Neural cell (in vitro differentiated cells): ENCODE results near the gene IGSF23. TPM values are rescaled to one million over a fixed set of nuclear protein-coding genes. Genes with fewer than 3 reads are reported as not detected.

Source experiments
- H2AFZ ChIP-seq: fragments of 200-600, 300-800 bp; sonication (generic), shearing (Covaris generic); 2 replicates; pipeline ENCODE4 v1.6.0; 2014; ENCODE audit warnings: low read depth, mild to moderate bottlenecking, antibody characterized with exemption, low read length, moderate library complexity
- H3F3A ChIP-seq: fragments of 200-600 bp; shearing (Covaris generic); 2 replicates; pipeline ENCODE4 v1.6.1; 2016; ENCODE audit warnings: mild to moderate bottlenecking, moderate library complexity, mixed read lengths, antibody characterized with exemption, low read length; ENCODE audit not compliant: insufficient read depth, poor library complexity, severe bottlenecking
- H3K27ac ChIP-seq: fragments of 200-600, 300-800 bp; sonication (generic), shearing (Covaris generic); 2 replicates; pipeline ENCODE4 v1.5.1; 2014; ENCODE audit warnings: mild to moderate bottlenecking, low read length, moderate library complexity
- H3K27me3 ChIP-seq: fragments of 300-800, 200-600 bp; sonication (generic), shearing (Covaris generic); 2 replicates; pipeline ENCODE4 v1.6.0; 2014; ENCODE audit warnings: mild to moderate bottlenecking, low read depth, low read length, moderate library complexity; ENCODE audit not compliant: insufficient read depth
- H3K36me3 ChIP-seq: fragments of 300-800, 200-600 bp; sonication (generic), shearing (Covaris generic); 2 replicates; pipeline ENCODE4 v1.5.1; 2014; ENCODE audit warnings: mild to moderate bottlenecking, antibody characterized with exemption, low read length, moderate library complexity; ENCODE audit not compliant: insufficient read depth
- H3K4me2 ChIP-seq: fragments of 300-800, 200-600 bp; sonication (generic), shearing (Covaris generic); 2 replicates; pipeline ENCODE4 v1.6.0; 2014; ENCODE audit warnings: mild to moderate bottlenecking, low read length
- H3K4me3 ChIP-seq: fragments of 300-800, 200-600 bp; sonication (generic), shearing (Covaris generic); 2 replicates; pipeline ENCODE4 v1.5.1; 2014; ENCODE audit warnings: mild to moderate bottlenecking, low read length, moderate library complexity
- H3K79me2 ChIP-seq: fragments of 200-600 bp; shearing (Covaris generic); replicated peaks from 2 replicates; pipeline ENCODE4 v1.6.0; 2014; ENCODE audit warnings: mild to moderate bottlenecking, low read length, moderate library complexity; ENCODE audit not compliant: insufficient read depth
- H3K9ac ChIP-seq: fragments of 300-800, 200-600 bp; sonication (generic), shearing (Covaris generic); 2 replicates; pipeline ENCODE4 v1.6.1; 2016; ENCODE audit warnings: mild to moderate bottlenecking, low read length, mixed read lengths
- H3K9me2 ChIP-seq: fragments of 200-600 bp; shearing (Covaris generic); 2 replicates; pipeline ENCODE4 v1.6.1; 2016; ENCODE audit warnings: mild to moderate bottlenecking, low read length, mixed read lengths; ENCODE audit not compliant: insufficient read depth
- H3K9me3 ChIP-seq: fragments of 200-600, 300-800 bp; sonication (generic), shearing (Covaris generic); 2 replicates; pipeline ENCODE4 v1.6.1; 2016; ENCODE audit warnings: mild to moderate bottlenecking, mixed run types, low read length, moderate library complexity, mixed read lengths
- H4K20me1 ChIP-seq: fragments of 200-600 bp; shearing (Covaris generic); 2 replicates; pipeline ENCODE4 v1.6.1; 2016; ENCODE audit warnings: mild to moderate bottlenecking, mixed run types; ENCODE audit not compliant: insufficient read depth
- EP300 ChIP-seq: fragments of 450-650 bp; conservative IDR thresholded peaks from 2 replicates; pipeline ENCODE4 v1.6.1; 2014; ENCODE audit warnings: antibody characterized with exemption, mild to moderate bottlenecking, moderate library complexity; ENCODE audit not compliant: poor library complexity, severe bottlenecking
- EZH2 ChIP-seq: fragments of 200-600, 300-800 bp; shearing (Covaris generic), sonication (generic); IDR thresholded peaks from 2 replicates; pipeline ENCODE4 v1.6.1; 2014; ENCODE audit warnings: antibody characterized with exemption, low read length, borderline replicate concordance, mild to moderate bottlenecking; ENCODE audit not compliant: insufficient read depth, poor library complexity, severe bottlenecking
- MXI1 ChIP-seq: fragments of 450-650 bp; conservative IDR thresholded peaks from 2 replicates; pipeline ENCODE4 v1.6.1; 2014; ENCODE audit warnings: antibody characterized with exemption, mild to moderate bottlenecking; ENCODE audit not compliant: poor library complexity, severe bottlenecking
- POLR2AphosphoS5 ChIP-seq: IDR thresholded peaks from 2 replicates; pipeline ENCODE4 v1.6.1; 2012
- RAD21 ChIP-seq: fragments of 450-650 bp; conservative IDR thresholded peaks from 2 replicates; pipeline ENCODE4 v1.6.1; 2014; ENCODE audit warnings: antibody characterized with exemption, mild to moderate bottlenecking, moderate library complexity
- SMC3 ChIP-seq: fragments of 450-650 bp; conservative IDR thresholded peaks from 2 replicates; pipeline ENCODE4 v1.6.1; 2014; ENCODE audit warnings: antibody characterized with exemption, mild to moderate bottlenecking, moderate library complexity; ENCODE audit not compliant: poor library complexity
- TAF1 ChIP-seq: IDR thresholded peaks from 2 replicates; pipeline ENCODE4 v1.6.1; 2012; ENCODE audit warnings: low read depth
- polyA plus RNA-seq: library from polyadenylated mRNA; depleted of rRNA; stranded (reverse); fragments of >200 nt; gene quantifications from 2 replicates; pipeline ENCODE4 v1.2.3, GENCODE V29; 2014
- TF ChIP-seq, protein P1 (sequence below): IDR thresholded peaks from 2 replicates; pipeline ENCODE4 v1.6.1; 2012; ENCODE audit warnings: borderline replicate concordance
- TF ChIP-seq, protein P2 (sequence below): fragments of 450-650 bp; IDR thresholded peaks from 2 replicates; pipeline ENCODE4 v1.5.1; 2014; ENCODE audit warnings: antibody characterized with exemption, mild to moderate bottlenecking, moderate library complexity; ENCODE audit not compliant: poor library complexity, severe bottlenecking

IGSF23 gene
- polyA plus RNA-seq, 1 donor from 2014 or later, result not detected

DNA sequence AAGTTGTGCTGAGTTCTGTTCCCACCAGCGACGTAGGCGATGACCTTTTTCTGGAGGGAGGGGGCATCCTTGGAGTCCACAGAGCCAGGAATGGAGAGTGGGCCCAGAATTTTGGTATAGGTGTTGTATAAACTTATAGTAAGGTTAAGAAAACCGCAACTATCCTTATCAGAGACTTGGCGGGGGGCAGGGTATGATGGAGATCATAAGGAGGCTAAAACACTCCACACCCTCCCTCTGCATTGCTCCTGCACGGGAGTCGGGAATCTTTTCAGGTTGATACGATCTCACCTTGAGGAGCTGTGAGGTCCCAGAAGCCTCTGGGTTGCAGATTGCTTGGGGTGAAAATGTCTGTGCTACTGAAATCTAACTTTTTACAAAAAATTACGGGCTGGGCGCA is 51.6 kb downstream of the IGSF23 start:
- Histone ChIP-seq H3K4me2 (no peak overlapping the region), H3K79me2 (no peaks in the 10 kb centered on the region), H3K9me2 (no peaks in the 10 kb centered on the region), H3K9me3 (no peaks in the 10 kb centered on the region), H4K20me1 (no peaks in the 10 kb centered on the region), H3K9ac (no peak overlapping the region), H2AFZ (no peak overlapping the region), H3K4me3 (no peak overlapping the region), H3F3A (no peaks in the 10 kb centered on the region), H3K27ac (no peak overlapping the region), H3K27me3 (no peaks in the 10 kb centered on the region), H3K36me3 (no peaks in the 10 kb centered on the region)
- TF ChIP-seq, protein P1, sequence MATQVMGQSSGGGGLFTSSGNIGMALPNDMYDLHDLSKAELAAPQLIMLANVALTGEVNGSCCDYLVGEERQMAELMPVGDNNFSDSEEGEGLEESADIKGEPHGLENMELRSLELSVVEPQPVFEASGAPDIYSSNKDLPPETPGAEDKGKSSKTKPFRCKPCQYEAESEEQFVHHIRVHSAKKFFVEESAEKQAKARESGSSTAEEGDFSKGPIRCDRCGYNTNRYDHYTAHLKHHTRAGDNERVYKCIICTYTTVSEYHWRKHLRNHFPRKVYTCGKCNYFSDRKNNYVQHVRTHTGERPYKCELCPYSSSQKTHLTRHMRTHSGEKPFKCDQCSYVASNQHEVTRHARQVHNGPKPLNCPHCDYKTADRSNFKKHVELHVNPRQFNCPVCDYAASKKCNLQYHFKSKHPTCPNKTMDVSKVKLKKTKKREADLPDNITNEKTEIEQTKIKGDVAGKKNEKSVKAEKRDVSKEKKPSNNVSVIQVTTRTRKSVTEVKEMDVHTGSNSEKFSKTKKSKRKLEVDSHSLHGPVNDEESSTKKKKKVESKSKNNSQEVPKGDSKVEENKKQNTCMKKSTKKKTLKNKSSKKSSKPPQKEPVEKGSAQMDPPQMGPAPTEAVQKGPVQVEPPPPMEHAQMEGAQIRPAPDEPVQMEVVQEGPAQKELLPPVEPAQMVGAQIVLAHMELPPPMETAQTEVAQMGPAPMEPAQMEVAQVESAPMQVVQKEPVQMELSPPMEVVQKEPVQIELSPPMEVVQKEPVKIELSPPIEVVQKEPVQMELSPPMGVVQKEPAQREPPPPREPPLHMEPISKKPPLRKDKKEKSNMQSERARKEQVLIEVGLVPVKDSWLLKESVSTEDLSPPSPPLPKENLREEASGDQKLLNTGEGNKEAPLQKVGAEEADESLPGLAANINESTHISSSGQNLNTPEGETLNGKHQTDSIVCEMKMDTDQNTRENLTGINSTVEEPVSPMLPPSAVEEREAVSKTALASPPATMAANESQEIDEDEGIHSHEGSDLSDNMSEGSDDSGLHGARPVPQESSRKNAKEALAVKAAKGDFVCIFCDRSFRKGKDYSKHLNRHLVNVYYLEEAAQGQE, result no peak
- TF ChIP-seq SMC3 (no peak), RAD21 (no peak), MXI1 (no peak), EP300 (no peak), TAF1 (no peak), EZH2 (no peak), POLR2AphosphoS5 (no peak)
- TF ChIP-seq, protein P2, sequence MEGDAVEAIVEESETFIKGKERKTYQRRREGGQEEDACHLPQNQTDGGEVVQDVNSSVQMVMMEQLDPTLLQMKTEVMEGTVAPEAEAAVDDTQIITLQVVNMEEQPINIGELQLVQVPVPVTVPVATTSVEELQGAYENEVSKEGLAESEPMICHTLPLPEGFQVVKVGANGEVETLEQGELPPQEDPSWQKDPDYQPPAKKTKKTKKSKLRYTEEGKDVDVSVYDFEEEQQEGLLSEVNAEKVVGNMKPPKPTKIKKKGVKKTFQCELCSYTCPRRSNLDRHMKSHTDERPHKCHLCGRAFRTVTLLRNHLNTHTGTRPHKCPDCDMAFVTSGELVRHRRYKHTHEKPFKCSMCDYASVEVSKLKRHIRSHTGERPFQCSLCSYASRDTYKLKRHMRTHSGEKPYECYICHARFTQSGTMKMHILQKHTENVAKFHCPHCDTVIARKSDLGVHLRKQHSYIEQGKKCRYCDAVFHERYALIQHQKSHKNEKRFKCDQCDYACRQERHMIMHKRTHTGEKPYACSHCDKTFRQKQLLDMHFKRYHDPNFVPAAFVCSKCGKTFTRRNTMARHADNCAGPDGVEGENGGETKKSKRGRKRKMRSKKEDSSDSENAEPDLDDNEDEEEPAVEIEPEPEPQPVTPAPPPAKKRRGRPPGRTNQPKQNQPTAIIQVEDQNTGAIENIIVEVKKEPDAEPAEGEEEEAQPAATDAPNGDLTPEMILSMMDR, result no peak

DNA sequence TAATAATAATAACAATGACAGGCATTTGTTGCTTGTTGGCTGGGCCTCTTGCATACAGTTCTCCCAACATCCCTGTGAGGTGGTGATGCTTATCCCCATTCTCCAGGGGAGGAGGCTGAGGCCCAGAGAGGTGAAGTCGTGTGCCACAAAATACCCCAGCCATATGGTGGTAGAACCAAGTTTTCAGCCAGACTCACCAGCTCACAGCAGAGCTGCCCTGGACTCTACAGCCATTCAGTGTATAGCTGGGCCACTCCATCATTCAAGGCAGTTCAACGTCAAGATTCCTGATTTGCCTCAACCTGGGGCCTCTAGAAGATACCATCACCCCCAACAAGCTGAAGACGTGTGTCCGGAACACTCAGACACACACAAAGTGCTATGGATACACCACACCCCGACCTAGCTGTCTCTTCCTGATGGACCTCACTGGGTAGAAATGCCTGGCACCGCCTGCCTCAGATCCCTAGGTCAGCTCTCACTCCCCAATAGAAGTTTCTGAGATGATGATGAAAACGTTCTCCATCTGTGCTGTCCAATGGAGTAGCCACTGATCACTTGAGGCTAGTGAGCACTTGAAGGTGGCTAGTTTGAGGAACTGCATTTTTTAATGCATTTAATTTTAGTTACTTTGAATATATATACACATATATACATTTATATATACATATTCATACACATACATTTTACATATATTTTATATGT is 53.6 kb downstream of the IGSF23 start:
- Histone ChIP-seq H3K27ac (no peak overlapping the region), H3K9me2 (no peaks in the 10 kb centered on the region), H3K9ac (no peak overlapping the region), H3K4me2 (no peak overlapping the region), H3F3A (no peaks in the 10 kb centered on the region), H3K4me3 (no peak overlapping the region), H3K9me3 (no peaks in the 10 kb centered on the region), H4K20me1 (no peaks in the 10 kb centered on the region), H2AFZ (no peak overlapping the region), H3K27me3 (no peaks in the 10 kb centered on the region), H3K79me2 (no peaks in the 10 kb centered on the region), H3K36me3 (no peaks in the 10 kb centered on the region)
- TF ChIP-seq, protein P1, result no peak
- TF ChIP-seq POLR2AphosphoS5, result no peak
- TF ChIP-seq RAD21, result no peak
- TF ChIP-seq EP300, result no peak
- no peak for TF ChIP-seq EZH2
- no peak for TF ChIP-seq TAF1
- TF ChIP-seq MXI1, result no peak
- TF ChIP-seq, protein P2, result no peak
- TF ChIP-seq SMC3, result no peak
